ENCODE measurements around the gene GALR2.
A peak's percentile ranks its signal among the peaks of the same experiment; 100 is the strongest.
"Not testable (repeated sequence)": the region's sequence is repeated elsewhere in the genome, so short reads cannot be mapped to it uniquely, and the experiment has no call there.

GALR2 gene

GRCh38 chr17:76072148-76072858 lies 2.3 kb upstream of the GALR2 start, which contains the start of gene SRP68:
SRP68 (minus strand) TSS chr17:76072517; CDS start chr17:76072491, 26 bp downstream.
- H3K4me3 ChIP-seq (ENCODE audit: low read depth, low read length), result peak within 1 kb of the TSS; percentile 81
- peaks cover 17% of the 10 kb centered on the region for H3K4me1 ChIP-seq (ENCODE audit: control insufficient read depth, insufficient read depth, low read length, unreplicated experiment)
- peaks cover 40% of the 10 kb centered on the region for H3K27me3 ChIP-seq (ENCODE audit: insufficient read depth, low read length)
- H3K27ac ChIP-seq (ENCODE audit: low read depth, low read length), result peak within 1 kb of the TSS; percentile 8; the same call in 1 of the 2 replicates
- H3K36me3 ChIP-seq (ENCODE audit: insufficient read depth, low read length), result peaks cover 9% of the 10 kb centered on the region; the same call in 1 of the 2 replicates
- peak within 1 kb of the TSS; percentile 82 for H2AFZ ChIP-seq (ENCODE audit: low read length, unreplicated experiment)
- peaks cover 46% of the 10 kb centered on the region for H3K79me2 ChIP-seq (ENCODE audit: control insufficient read depth, insufficient read depth, low read length, unreplicated experiment)

GRCh38 chr17:76075364-76076145 lies 974 bp downstream of the GALR2 start:
- H3K27me3 ChIP-seq (ENCODE audit: insufficient read depth, low read length), result peaks cover 72% of the 10 kb centered on the region
- H3K4me3 ChIP-seq (ENCODE audit: low read depth, low read length), result no peak overlapping the region
- no peak overlapping the region for H3K27ac ChIP-seq (ENCODE audit: low read depth, low read length)
- no peak overlapping the region for H2AFZ ChIP-seq (ENCODE audit: low read length, unreplicated experiment)
- peaks cover 20% of the 10 kb centered on the region for H3K79me2 ChIP-seq (ENCODE audit: control insufficient read depth, insufficient read depth, low read length, unreplicated experiment)
- H3K36me3 ChIP-seq (ENCODE audit: insufficient read depth, low read length), result no peaks in the 10 kb centered on the region
- peaks cover 12% of the 10 kb centered on the region for H3K4me1 ChIP-seq (ENCODE audit: control insufficient read depth, insufficient read depth, low read length, unreplicated experiment)

- Histone ChIP-seq H2AFZ (ENCODE audit: low read length, unreplicated experiment) (no peak overlapping the region), H3K27ac (ENCODE audit: low read depth, low read length) (no peak overlapping the region), H3K4me3 (ENCODE audit: low read depth, low read length) (no peak overlapping the region), H3K27me3 (ENCODE audit: insufficient read depth, low read length) (peaks cover 74% of the 10 kb centered on the region), H3K4me1 (ENCODE audit: control insufficient read depth, insufficient read depth, low read length, unreplicated experiment) (peaks cover 5% of the 10 kb centered on the region), H3K79me2 (ENCODE audit: control insufficient read depth, insufficient read depth, low read length, unreplicated experiment) (peaks cover 13% of the 10 kb centered on the region), H3K36me3 (ENCODE audit: insufficient read depth, low read length) (no peaks in the 10 kb centered on the region)
These were observed 1.7 kb downstream of the GALR2 start for GRCh38 chr17:76076146-76076764.

- Histone ChIP-seq H2AFZ (ENCODE audit: low read length, unreplicated experiment) (no peak overlapping the region), H3K4me3 (ENCODE audit: low read depth, low read length) (no peak overlapping the region), H3K36me3 (ENCODE audit: insufficient read depth, low read length) (no peaks in the 10 kb centered on the region), H3K27me3 (ENCODE audit: insufficient read depth, low read length) (peaks cover 74% of the 10 kb centered on the region), H3K79me2 (ENCODE audit: control insufficient read depth, insufficient read depth, low read length, unreplicated experiment) (peaks cover 5% of the 10 kb centered on the region), H3K27ac (ENCODE audit: low read depth, low read length) (no peak overlapping the region), H3K4me1 (ENCODE audit: control insufficient read depth, insufficient read depth, low read length, unreplicated experiment) (peaks cover 5% of the 10 kb centered on the region)
These were observed 2.4 kb downstream of the GALR2 start for GRCh38 chr17:76076765-76077583.

DNA sequence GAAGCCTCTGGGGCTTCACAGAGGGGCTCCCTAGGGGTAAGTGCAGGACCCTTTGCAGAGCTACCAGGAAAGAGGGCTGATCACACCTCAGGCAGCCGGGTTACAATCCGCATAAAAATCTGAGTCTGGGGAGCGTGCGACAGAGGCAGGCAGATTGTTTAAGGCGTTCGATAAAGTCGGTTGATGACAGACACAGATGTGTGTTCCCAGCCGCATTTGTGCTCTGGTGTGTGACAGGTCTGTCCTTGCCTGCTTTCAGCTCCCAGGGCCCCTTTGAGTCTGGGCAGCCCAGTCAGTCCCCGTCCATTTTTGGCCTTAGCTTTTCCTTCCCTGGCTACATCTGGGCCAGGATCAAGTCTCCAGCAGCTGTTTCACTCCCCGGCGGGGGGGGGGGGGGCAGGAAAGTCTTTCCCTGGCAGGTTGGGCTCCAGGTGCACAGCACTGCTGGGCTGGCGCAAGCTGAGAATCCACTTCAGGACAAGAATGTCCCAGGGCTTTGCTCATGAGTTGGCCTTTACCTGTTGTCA lies 3.1 kb downstream of the GALR2 start:
- peaks cover 2% of the 10 kb centered on the region for H3K79me2 ChIP-seq (ENCODE audit: control insufficient read depth, insufficient read depth, low read length, unreplicated experiment)
- no peak overlapping the region for H3K27ac ChIP-seq (ENCODE audit: low read depth, low read length)
- H3K4me3 ChIP-seq (ENCODE audit: low read depth, low read length), result no peak overlapping the region
- peaks cover 74% of the 10 kb centered on the region for H3K27me3 ChIP-seq (ENCODE audit: insufficient read depth, low read length)
- H3K4me1 ChIP-seq (ENCODE audit: control insufficient read depth, insufficient read depth, low read length, unreplicated experiment), result peaks cover 5% of the 10 kb centered on the region
- H2AFZ ChIP-seq (ENCODE audit: low read length, unreplicated experiment), result no peak overlapping the region
- no peaks in the 10 kb centered on the region for H3K36me3 ChIP-seq (ENCODE audit: insufficient read depth, low read length)

DNA sequence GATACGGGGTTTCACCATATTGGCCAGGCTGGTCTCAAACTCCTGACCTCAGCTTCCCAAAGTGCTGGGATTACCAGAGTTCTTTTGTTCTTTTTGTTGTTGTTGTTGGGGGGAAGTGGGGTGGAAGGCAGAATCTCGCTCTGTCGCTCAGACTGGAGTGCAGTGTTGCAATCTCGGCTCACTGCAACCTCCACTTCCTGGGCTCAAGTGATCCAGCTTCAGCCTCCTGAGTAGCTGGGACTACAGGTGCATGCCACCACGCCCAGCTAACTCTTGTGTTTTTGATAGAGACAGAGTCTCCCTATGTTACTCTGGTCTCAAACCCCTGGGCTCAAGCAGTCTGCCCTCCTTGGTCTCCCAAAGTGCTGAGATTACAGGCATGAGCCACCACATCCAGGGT lies 3.8 kb downstream of the GALR2 start:
- H3K36me3 ChIP-seq (ENCODE audit: insufficient read depth, low read length); H3K4me3 ChIP-seq (ENCODE audit: low read depth, low read length); H3K27ac ChIP-seq (ENCODE audit: low read depth, low read length); H2AFZ ChIP-seq (ENCODE audit: low read length, unreplicated experiment); H3K79me2 ChIP-seq (ENCODE audit: control insufficient read depth, insufficient read depth, low read length, unreplicated experiment); H3K4me1 ChIP-seq (ENCODE audit: control insufficient read depth, insufficient read depth, low read length, unreplicated experiment): not testable (repeated sequence)
- peaks cover 72% of the 10 kb centered on the region for H3K27me3 ChIP-seq (ENCODE audit: insufficient read depth, low read length)

GRCh38 chr17:76078860-76079534 lies 4.4 kb downstream of the GALR2 start, which contains the start of gene ZACN:
ZACN (plus strand) TSS chr17:76079182; CDS start chr17:76079265, 83 bp downstream.
- no peak within 1 kb of the TSS for H3K27ac ChIP-seq (ENCODE audit: low read depth, low read length)
- H3K27me3 ChIP-seq (ENCODE audit: insufficient read depth, low read length), result peaks cover 66% of the 10 kb centered on the region
- H2AFZ ChIP-seq (ENCODE audit: low read length, unreplicated experiment), result no peak within 1 kb of the TSS
- no peak within 1 kb of the TSS for H3K4me3 ChIP-seq (ENCODE audit: low read depth, low read length)
- peaks cover 4% of the 10 kb centered on the region; the same call in 1 of the 2 replicates for H3K36me3 ChIP-seq (ENCODE audit: insufficient read depth, low read length)
- H3K79me2 ChIP-seq (ENCODE audit: control insufficient read depth, insufficient read depth, low read length, unreplicated experiment), result no peaks in the 10 kb centered on the region
- peaks cover 5% of the 10 kb centered on the region for H3K4me1 ChIP-seq (ENCODE audit: control insufficient read depth, insufficient read depth, low read length, unreplicated experiment)

DNA sequence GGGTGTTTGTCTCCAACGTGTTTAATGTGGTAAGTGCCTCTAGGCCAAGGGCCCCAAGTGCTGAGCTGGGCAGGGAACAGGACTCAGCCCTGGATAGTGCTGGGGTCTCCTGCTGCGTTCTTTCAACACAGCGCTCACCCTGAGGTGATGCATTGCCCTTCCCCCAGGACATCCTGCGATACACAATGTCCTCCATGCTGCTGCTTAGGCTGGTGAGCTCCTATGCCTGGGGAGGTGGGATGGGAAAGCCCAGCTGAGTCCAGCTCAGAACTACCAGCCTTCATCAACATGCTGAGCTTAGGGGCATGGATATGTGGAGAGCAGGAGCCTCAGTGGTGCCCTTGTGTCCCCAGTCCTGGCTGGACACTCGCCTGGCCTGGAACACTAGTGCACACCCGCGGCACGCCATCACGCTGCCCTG lies 5.0 kb downstream of the GALR2 start:
- Histone ChIP-seq H2AFZ (ENCODE audit: low read length, unreplicated experiment) (no peak overlapping the region), H3K4me1 (ENCODE audit: control insufficient read depth, insufficient read depth, low read length, unreplicated experiment) (peaks cover 5% of the 10 kb centered on the region), H3K79me2 (ENCODE audit: control insufficient read depth, insufficient read depth, low read length, unreplicated experiment) (no peaks in the 10 kb centered on the region), H3K36me3 (ENCODE audit: insufficient read depth, low read length) (peaks cover 4% of the 10 kb centered on the region; the same call in 1 of the 2 replicates), H3K4me3 (ENCODE audit: low read depth, low read length) (no peak overlapping the region), H3K27ac (ENCODE audit: low read depth, low read length) (no peak overlapping the region), H3K27me3 (ENCODE audit: insufficient read depth, low read length) (peaks cover 61% of the 10 kb centered on the region)

GRCh38 chr17:76079956-76080767 lies 5.6 kb downstream of the GALR2 start:
- Histone ChIP-seq H3K4me1 (ENCODE audit: control insufficient read depth, insufficient read depth, low read length, unreplicated experiment) (no peaks in the 10 kb centered on the region), H3K36me3 (ENCODE audit: insufficient read depth, low read length) (peaks cover 4% of the 10 kb centered on the region; the same call in 1 of the 2 replicates), H3K27ac (ENCODE audit: low read depth, low read length) (no peak overlapping the region), H3K27me3 (ENCODE audit: insufficient read depth, low read length) (peaks cover 55% of the 10 kb centered on the region), H3K4me3 (ENCODE audit: low read depth, low read length) (no peak overlapping the region), H2AFZ (ENCODE audit: low read length, unreplicated experiment) (no peak overlapping the region), H3K79me2 (ENCODE audit: control insufficient read depth, insufficient read depth, low read length, unreplicated experiment) (no peaks in the 10 kb centered on the region)
